ENCODE results near the gene AIG1.
"Not testable (repeated sequence)": the region's sequence is repeated elsewhere in the genome, so short reads cannot be mapped to it uniquely, and the experiment has no call there.

Gene AIG1

GRCh38 chr6:143060806-143061596 is at the start of gene AIG1:
TSS of gene AIG1 (plus strand) at chr6:143060889. CDS start at chr6:143060926, 37 bp downstream.
- H3K36me3 ChIP-seq (ENCODE audit: low read depth) = 0 out of 2 replicates have a peak, but pooled peaks cover 7% of the 10 kb centered on the region
- peak within 1 kb of the TSS; percentile 97 for H3K27ac ChIP-seq (ENCODE audit: poor library complexity, severe bottlenecking)
- ATAC-seq (ENCODE audit: low read depth) = peak; percentile 47
- peak; percentile 73 for DNase-seq (ENCODE audit: low spot score)
- H3K4me1 ChIP-seq (ENCODE audit: insufficient read depth, poor library complexity, severe bottlenecking) = peaks cover 33% of the 10 kb centered on the region
- no peaks in the 10 kb centered on the region for H3K9me3 ChIP-seq (ENCODE audit: severe bottlenecking)
- TF ChIP-seq CTCF (IDR thresholded peaks at IDR 0.05; ENCODE audit: poor library complexity, severe bottlenecking) = no peak
- peak within 1 kb of the TSS; percentile 91 for H3K4me3 ChIP-seq (ENCODE audit: severe bottlenecking)
- H3K27me3 ChIP-seq (ENCODE audit: insufficient read depth, poor library complexity, severe bottlenecking) = no peaks in the 10 kb centered on the region

- TF ChIP-seq CTCF (IDR thresholded peaks at IDR 0.05; ENCODE audit: poor library complexity, severe bottlenecking) = no peak
- no peaks in the 10 kb centered on the region for H3K9me3 ChIP-seq (ENCODE audit: severe bottlenecking)
- no peaks in the 10 kb centered on the region for H3K27me3 ChIP-seq (ENCODE audit: insufficient read depth, poor library complexity, severe bottlenecking)
- no peak overlapping the region for H3K4me3 ChIP-seq (ENCODE audit: severe bottlenecking)
- DNase-seq (ENCODE audit: low spot score) (no peak), ATAC-seq (ENCODE audit: low read depth) (no peak)
- H3K4me1 ChIP-seq (ENCODE audit: insufficient read depth, poor library complexity, severe bottlenecking) = no peaks in the 10 kb centered on the region
- no peaks in the 10 kb centered on the region for H3K36me3 ChIP-seq (ENCODE audit: low read depth)
- H3K27ac ChIP-seq (ENCODE audit: poor library complexity, severe bottlenecking) = no peak overlapping the region
Observed at GRCh38 chr6:143014764-143015163, 45.9 kb upstream of the AIG1 start.

GRCh38 chr6:143015300-143015706 is 45.4 kb upstream of the AIG1 start:
- Histone ChIP-seq H3K27me3 (ENCODE audit: insufficient read depth, poor library complexity, severe bottlenecking) (no peaks in the 10 kb centered on the region), H3K27ac (ENCODE audit: poor library complexity, severe bottlenecking) (no peak overlapping the region), H3K4me1 (ENCODE audit: insufficient read depth, poor library complexity, severe bottlenecking) (no peaks in the 10 kb centered on the region), H3K4me3 (ENCODE audit: severe bottlenecking) (no peak overlapping the region), H3K9me3 (ENCODE audit: severe bottlenecking) (no peaks in the 10 kb centered on the region), H3K36me3 (ENCODE audit: low read depth) (no peaks in the 10 kb centered on the region)
- no peak for TF ChIP-seq CTCF (IDR thresholded peaks at IDR 0.05; ENCODE audit: poor library complexity, severe bottlenecking)
- ATAC-seq (ENCODE audit: low read depth) (no peak), DNase-seq (ENCODE audit: low spot score) (no peak)

- Histone ChIP-seq H3K27ac (ENCODE audit: poor library complexity, severe bottlenecking) (no peak overlapping the region), H3K27me3 (ENCODE audit: insufficient read depth, poor library complexity, severe bottlenecking) (no peaks in the 10 kb centered on the region), H3K4me1 (ENCODE audit: insufficient read depth, poor library complexity, severe bottlenecking) (no peaks in the 10 kb centered on the region), H3K9me3 (ENCODE audit: severe bottlenecking) (no peaks in the 10 kb centered on the region), H3K36me3 (ENCODE audit: low read depth) (no peaks in the 10 kb centered on the region), H3K4me3 (ENCODE audit: severe bottlenecking) (no peak overlapping the region)
- TF ChIP-seq CTCF (IDR thresholded peaks at IDR 0.05; ENCODE audit: poor library complexity, severe bottlenecking) = no peak
- no peak for DNase-seq (ENCODE audit: low spot score)
- ATAC-seq (ENCODE audit: low read depth) = no peak
Observed at GRCh38 chr6:143018955-143019354, 41.7 kb upstream of the AIG1 start.

GRCh38 chr6:143020862-143021261 is 39.8 kb upstream of the AIG1 start:
- not testable (repeated sequence) for H3K36me3 ChIP-seq (ENCODE audit: low read depth); H3K9me3 ChIP-seq (ENCODE audit: severe bottlenecking); H3K27me3 ChIP-seq (ENCODE audit: insufficient read depth, poor library complexity, severe bottlenecking); ATAC-seq (ENCODE audit: low read depth); DNase-seq (ENCODE audit: low spot score); H3K27ac ChIP-seq (ENCODE audit: poor library complexity, severe bottlenecking); H3K4me1 ChIP-seq (ENCODE audit: insufficient read depth, poor library complexity, severe bottlenecking); H3K4me3 ChIP-seq (ENCODE audit: severe bottlenecking)

Data from RWPE2 (cell line).